Measurements from ENCODE around the gene NDUFAF2.

Gene NDUFAF2

GRCh38 chr5:61100437-61100836 is 155.4 kb downstream of the NDUFAF2 start:
- TF ChIP-seq CTCF (IDR thresholded peaks at IDR 0.05; ENCODE audit: borderline replicate concordance, insufficient read depth, low read depth, low read length): no peak
- H3K4me3 ChIP-seq (ENCODE audit: low read depth, low read length): no peak overlapping the region

- no peak overlapping the region for H3K4me3 ChIP-seq (ENCODE audit: low read depth, low read length)
- TF ChIP-seq CTCF (IDR thresholded peaks at IDR 0.05; ENCODE audit: borderline replicate concordance, insufficient read depth, low read depth, low read length): no peak
Observed at GRCh38 chr5:61114441-61114840, 169.4 kb downstream of the NDUFAF2 start.

GRCh38 chr5:61115968-61116367 is 171.0 kb downstream of the NDUFAF2 start:
- no peak for TF ChIP-seq CTCF (IDR thresholded peaks at IDR 0.05; ENCODE audit: borderline replicate concordance, insufficient read depth, low read depth, low read length)
- no peak overlapping the region for H3K4me3 ChIP-seq (ENCODE audit: low read depth, low read length)

- TF ChIP-seq CTCF (IDR thresholded peaks at IDR 0.05; ENCODE audit: borderline replicate concordance, insufficient read depth, low read depth, low read length): no peak
- no peak overlapping the region for H3K4me3 ChIP-seq (ENCODE audit: low read depth, low read length)
Observed at GRCh38 chr5:61119066-61119465, 174.1 kb downstream of the NDUFAF2 start.

GRCh38 chr5:61120534-61120933 is 175.5 kb downstream of the NDUFAF2 start:
- TF ChIP-seq CTCF (IDR thresholded peaks at IDR 0.05; ENCODE audit: borderline replicate concordance, insufficient read depth, low read depth, low read length): no peak
- no peak overlapping the region for H3K4me3 ChIP-seq (ENCODE audit: low read depth, low read length)

GRCh38 chr5:61123145-61123544 is 178.1 kb downstream of the NDUFAF2 start:
- H3K4me3 ChIP-seq (ENCODE audit: low read depth, low read length): no peak overlapping the region
- no peak for TF ChIP-seq CTCF (IDR thresholded peaks at IDR 0.05; ENCODE audit: borderline replicate concordance, insufficient read depth, low read depth, low read length)

GRCh38 chr5:61130289-61130688 is 185.3 kb downstream of the NDUFAF2 start:
- no peak for TF ChIP-seq CTCF (IDR thresholded peaks at IDR 0.05; ENCODE audit: borderline replicate concordance, insufficient read depth, low read depth, low read length)
- no peak overlapping the region for H3K4me3 ChIP-seq (ENCODE audit: low read depth, low read length)

Data from GM12875 (cell line).